22Rv1 (cell line): ENCODE measurements around the gene STKLD1.

Experiments
- ZFX ChIP-seq: fragments of 450-650 bp; IDR thresholded peaks from 2 replicates; pipeline ENCODE4 v1.6.1; 2017; ENCODE audit warnings: antibody characterized with exemption, borderline replicate concordance
- TF ChIP-seq, protein P1 (sequence below): fragments of 450-650 bp; IDR thresholded peaks from 2 replicates; pipeline ENCODE4 v1.5.1; 2017; ENCODE audit warnings: mild to moderate bottlenecking

DNA sequence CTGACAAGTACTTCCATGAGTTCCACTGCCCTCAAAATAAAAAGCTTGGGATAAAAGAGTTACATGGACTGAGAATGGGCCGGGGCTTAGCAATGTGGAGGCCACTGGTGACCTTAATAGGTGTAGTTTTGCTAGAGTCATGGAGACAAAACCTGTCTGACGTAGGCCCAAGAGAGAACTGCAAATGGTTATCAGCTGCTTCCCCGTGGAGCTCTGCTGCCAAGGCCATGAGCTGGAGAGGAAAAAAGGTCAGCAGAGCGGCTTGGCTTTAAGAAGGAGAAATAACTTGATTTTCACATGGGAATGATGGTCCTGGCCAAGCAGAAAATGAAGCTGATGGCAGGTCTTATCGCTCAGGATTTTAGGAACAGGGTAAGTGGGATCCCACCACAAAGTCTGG lies 36.5 kb upstream of the STKLD1 start:
- TF ChIP-seq, protein P1, sequence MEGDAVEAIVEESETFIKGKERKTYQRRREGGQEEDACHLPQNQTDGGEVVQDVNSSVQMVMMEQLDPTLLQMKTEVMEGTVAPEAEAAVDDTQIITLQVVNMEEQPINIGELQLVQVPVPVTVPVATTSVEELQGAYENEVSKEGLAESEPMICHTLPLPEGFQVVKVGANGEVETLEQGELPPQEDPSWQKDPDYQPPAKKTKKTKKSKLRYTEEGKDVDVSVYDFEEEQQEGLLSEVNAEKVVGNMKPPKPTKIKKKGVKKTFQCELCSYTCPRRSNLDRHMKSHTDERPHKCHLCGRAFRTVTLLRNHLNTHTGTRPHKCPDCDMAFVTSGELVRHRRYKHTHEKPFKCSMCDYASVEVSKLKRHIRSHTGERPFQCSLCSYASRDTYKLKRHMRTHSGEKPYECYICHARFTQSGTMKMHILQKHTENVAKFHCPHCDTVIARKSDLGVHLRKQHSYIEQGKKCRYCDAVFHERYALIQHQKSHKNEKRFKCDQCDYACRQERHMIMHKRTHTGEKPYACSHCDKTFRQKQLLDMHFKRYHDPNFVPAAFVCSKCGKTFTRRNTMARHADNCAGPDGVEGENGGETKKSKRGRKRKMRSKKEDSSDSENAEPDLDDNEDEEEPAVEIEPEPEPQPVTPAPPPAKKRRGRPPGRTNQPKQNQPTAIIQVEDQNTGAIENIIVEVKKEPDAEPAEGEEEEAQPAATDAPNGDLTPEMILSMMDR: no peak
- TF ChIP-seq ZFX: no peak
